HG02973 (cell line): ENCODE measurements around the gene RBP3.

ENCODE experiments used
- ATAC-seq: cut with Tn5 transposase; IDR thresholded peaks from one replicate; pipeline ENCODE4 v1.9.1; 2021; ENCODE audit warnings: moderate library complexity; ENCODE audit not compliant: unreplicated experiment

The RBP3 gene

GRCh38 chr10:47396311-47396717 is 48.2 kb downstream of the RBP3 start:
- ATAC-seq, result no peak

GRCh38 chr10:47397256-47397655 is 49.1 kb downstream of the RBP3 start:
- no peak for ATAC-seq

DNA sequence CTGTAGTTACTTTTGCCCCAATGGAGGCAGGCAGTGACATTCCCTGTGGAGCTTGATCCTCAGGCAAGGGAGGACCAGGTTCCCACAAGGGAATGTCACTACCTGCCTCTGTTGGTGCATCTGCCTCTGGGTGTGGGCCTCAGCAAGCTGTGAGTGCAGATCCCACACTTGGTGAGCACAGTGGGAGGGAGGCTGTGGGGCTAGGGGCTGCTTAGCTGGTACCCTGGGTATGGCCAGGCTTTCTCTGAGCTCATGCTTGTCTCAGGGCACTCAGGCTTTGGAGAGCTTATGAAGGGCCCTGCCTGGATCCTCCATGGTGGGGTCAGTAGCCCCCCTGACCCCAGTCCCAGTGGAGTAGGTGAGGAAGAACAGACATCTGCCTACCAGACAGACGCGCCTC is 52.1 kb downstream of the RBP3 start:
- ATAC-seq, result no peak

- ATAC-seq, result no peak
These were observed 52.6 kb downstream of the RBP3 start for GRCh38 chr10:47400786-47401185.

- ATAC-seq, result no peak
These were observed 53.0 kb downstream of the RBP3 start for GRCh38 chr10:47401210-47401609.

GRCh38 chr10:47401874-47402640 is 53.9 kb downstream of the RBP3 start:
- no peak for ATAC-seq

GRCh38 chr10:47402641-47403301 is 54.6 kb downstream of the RBP3 start:
- ATAC-seq, result no peak

DNA sequence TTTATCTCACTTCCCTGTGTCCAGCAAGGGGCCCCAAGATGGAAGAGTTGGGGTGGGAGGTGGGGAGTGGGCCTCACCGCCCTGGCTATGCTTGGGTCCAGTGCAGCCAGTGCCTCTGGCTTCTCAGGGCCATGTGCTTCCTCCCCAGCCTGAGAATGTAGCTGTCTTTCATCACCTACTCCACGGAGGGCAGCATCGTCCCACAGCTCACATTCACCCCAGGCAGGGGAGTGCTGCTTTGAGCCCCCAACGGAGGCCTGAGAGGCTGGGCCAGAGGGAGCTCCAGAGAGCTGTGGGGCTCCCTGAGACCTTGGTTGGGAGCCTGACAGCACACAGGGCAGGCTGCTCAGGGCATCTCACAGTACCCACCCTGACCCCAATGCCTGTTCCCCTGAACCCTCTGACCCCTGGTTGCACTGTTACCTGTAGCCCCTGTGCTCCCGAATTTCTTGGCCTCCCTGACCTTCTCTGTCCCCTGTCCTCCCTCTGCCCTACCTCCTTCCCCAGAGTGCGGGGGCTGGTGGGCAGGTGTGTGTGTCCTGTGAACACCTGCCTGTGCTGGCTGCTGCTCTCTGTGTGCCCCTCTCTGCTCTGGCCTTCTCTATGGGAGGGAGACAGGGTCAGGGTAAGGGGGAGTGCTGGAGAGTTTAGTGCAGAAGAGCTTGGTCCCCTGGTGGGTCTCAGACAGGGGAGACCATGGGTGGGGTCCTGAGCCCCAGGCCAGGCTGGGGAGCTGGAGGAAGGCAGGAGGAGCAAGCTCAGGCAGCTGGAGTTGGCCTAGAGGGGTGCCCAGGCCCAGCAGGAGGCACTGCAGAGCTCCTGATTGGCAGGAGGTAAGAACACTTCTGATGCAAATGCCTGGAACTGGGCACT is 55.5 kb downstream of the RBP3 start:
- no peak for ATAC-seq

DNA sequence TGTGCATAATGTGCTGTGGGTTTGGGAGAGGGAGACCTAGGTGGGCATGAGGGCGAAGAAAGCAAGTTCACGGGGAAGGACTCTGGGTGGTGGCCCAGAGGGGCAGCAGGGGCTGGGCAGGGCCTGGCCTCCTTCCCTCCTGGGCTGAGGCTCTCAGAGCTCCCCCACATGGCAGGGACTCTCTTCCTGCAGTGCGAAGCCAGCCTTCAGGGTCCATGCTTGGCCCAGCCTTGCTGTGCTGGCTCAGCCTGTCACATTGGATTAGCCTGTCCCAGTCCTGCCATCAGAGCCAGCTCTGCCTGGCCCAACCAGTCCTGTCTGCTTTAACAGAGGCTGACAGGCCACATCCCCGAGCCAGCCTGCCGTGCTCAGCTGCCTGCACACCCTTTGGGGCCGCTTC is 56.3 kb downstream of the RBP3 start:
- ATAC-seq, result no peak

- ATAC-seq, result no peak
These were observed 56.8 kb downstream of the RBP3 start for GRCh38 chr10:47404937-47405336.

GRCh38 chr10:47405857-47406547 is 57.8 kb downstream of the RBP3 start:
- no peak for ATAC-seq

DNA sequence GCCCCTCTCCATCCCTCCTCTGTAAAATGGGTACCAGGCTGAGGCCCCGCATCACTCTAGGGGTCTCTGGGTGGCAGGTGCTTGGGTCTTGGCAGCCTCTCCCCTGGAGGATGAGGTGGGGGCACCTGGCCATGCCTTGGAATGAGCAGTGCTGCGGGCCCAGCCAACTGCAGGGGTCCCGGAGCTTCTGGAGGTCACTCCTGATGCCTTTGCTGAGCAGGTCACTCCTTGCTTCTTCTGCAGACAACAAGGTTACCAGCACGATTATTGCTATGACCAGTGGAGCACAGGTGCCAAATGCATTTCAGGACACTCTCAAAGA is 58.3 kb downstream of the RBP3 start:
- ATAC-seq, result no peak

DNA sequence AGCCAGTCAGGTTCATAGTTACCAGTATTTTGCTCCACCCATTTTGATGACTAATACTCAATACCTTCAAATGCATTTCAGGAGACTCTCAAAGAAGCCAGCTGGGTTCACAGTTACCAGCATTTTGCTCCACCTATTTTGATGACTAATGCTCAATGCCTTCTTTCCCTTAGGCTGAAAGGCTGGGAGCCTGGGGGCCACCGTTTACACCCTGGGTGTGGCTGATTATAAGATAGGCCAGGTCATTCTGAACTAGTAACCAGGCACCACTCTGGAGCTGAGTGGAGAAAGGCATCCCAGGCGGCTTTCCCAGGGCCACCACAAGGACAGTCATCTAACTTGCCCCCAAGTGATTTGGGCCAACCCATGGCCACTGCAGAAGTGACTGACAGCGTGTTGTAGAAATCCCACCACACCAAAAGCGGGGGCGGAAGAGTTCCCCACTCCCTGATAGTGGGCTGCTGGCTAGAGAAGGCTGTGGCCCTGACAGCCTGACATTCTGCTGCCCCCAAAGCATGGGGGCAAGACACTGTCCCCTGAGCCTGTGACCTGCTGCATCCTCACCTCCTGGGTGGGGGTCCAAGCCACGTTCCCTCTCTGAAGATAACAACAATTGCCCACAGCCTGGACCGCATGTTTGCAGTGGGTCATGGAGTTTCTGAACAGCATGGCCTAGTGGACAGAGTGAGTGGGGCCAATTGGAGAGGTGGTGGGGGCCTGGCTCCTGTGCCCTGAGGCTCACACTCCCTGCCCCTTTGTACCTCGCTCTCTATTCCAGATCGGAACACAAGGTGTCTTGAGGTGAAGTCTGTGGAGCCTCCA is 58.9 kb downstream of the RBP3 start:
- no peak for ATAC-seq
